HepG2 (cell line): ENCODE measurements around the gene IRF5. TPM values are rescaled to one million over a fixed set of nuclear protein-coding genes. Genes with fewer than 3 reads are reported as not detected.

Experiments used
- ATAC-seq: fragments of 200-7000 bp; cut with Tn5 transposase; 3 replicates; pipeline ENCODE4 v1.9.1; 2020; ENCODE audit warnings: mild to moderate bottlenecking, moderate library complexity
- BruUV-seq: library from RNA; stranded (reverse); fragments of 400-500 nt; replicated peaks from 2 replicates; lab custom pipeline; 2021; lab: Mats Ljungman, UMichigan
- CTCF ChIA-PET: fragments of 300-600 bp; formaldehyde crosslinking; extraction: SDS; loops from one replicate; lab custom pipeline; 2021; ENCODE audit warnings: low total read pairs, inconsistent platforms, low intra/inter-chr PET ratio; lab: Yijun Ruan, JAX
- POLR2A ChIA-PET: fragments of 350-600 bp; sonication (Branson Sonifier 250); formaldehyde crosslinking; loops from one replicate; lab custom pipeline; 2020; ENCODE audit warnings: antibody characterized with exemption, inconsistent platforms; lab: Yijun Ruan, JAX
- DNase-seq: peaks from one replicate; pipeline ENCODE4 v3.0.0-alpha.2; 2015; ENCODE audit warnings: low spot score
- FAIRE-seq: peaks from 3 replicates; lab custom pipeline; 2011; peaks lifted over from hg19 to GRCh38; lab: Jason Lieb, UNC
- H2AFZ ChIP-seq: one replicate; pipeline ENCODE4 v1.6.1; 2011; ENCODE audit warnings: low read length, inconsistent platforms
- H3K27ac ChIP-seq: fragments of 300-600 bp; 3 replicates; pipeline ENCODE4 v1.8.0; 2011; ENCODE audit warnings: mixed run types, mild to moderate bottlenecking, mixed read lengths, low read length, inconsistent platforms; ENCODE audit not compliant: insufficient read depth; ENCODE audit errors: extremely low read length
- H3K27me3 ChIP-seq, 2 experiments: fragments of 200-600 bp in 1 of 2; 2 replicates in 1 of 2; 3 replicates in 1 of 2; pipeline versions ENCODE4 v1.6.0 to v1.8.0; 2011; ENCODE audit warnings: low read length in 2 of 2, mild to moderate bottlenecking in 2 of 2, moderate library complexity in 2 of 2, inconsistent platforms in 1 of 2; ENCODE audit not compliant: insufficient read depth in 2 of 2, control insufficient read depth in 1 of 2
- H3K36me3 ChIP-seq, 2 experiments: fragments of 200-600 bp in 1 of 2; replicated peaks in 1 of 2; 2 replicates in 1 of 2; 3 replicates in 1 of 2; pipeline versions ENCODE4 v1.5.1 to v1.8.0; 2011; ENCODE audit warnings: low read length in 2 of 2, inconsistent platforms in 1 of 2; ENCODE audit not compliant: insufficient read depth in 2 of 2, control insufficient read depth in 1 of 2
- H3K4me1 ChIP-seq: 2 replicates; pipeline ENCODE4 v1.5.1; 2012; ENCODE audit warnings: low read length, inconsistent platforms; ENCODE audit not compliant: insufficient read depth
- H3K4me2 ChIP-seq: 2 replicates; pipeline ENCODE4 v1.6.0; 2011; ENCODE audit warnings: low read depth, low read length, inconsistent platforms
- H3K4me3 ChIP-seq, 3 experiments: fragments of 200-600 bp in 1 of 3; sonication (generic), shearing (Covaris generic) in 1 of 3; replicated peaks in 1 of 3; 2 replicates each; pipeline ENCODE4 v1.5.1; 2011 to 2016; ENCODE audit warnings: low read length in 3 of 3, inconsistent platforms in 2 of 3, low read depth in 2 of 3, mild to moderate bottlenecking in 2 of 3, control low read depth in 1 of 3, mixed read lengths in 1 of 3; ENCODE audit not compliant: insufficient read depth in 1 of 3
- H3K79me2 ChIP-seq: one replicate; pipeline ENCODE4 v1.6.1; 2011; ENCODE audit warnings: low read length, inconsistent platforms; ENCODE audit not compliant: insufficient read depth
- H3K9ac ChIP-seq: 2 replicates; pipeline ENCODE4 v1.6.0; 2011; ENCODE audit warnings: mild to moderate bottlenecking, low read depth, low read length, inconsistent platforms; ENCODE audit not compliant: insufficient read depth
- H3K9me3 ChIP-seq: 2 replicates; pipeline ENCODE4 v1.5.1; 2012; ENCODE audit warnings: mild to moderate bottlenecking, low read length
- H4K20me1 ChIP-seq: 2 replicates; pipeline ENCODE4 v1.6.0; 2011; ENCODE audit warnings: inconsistent platforms, mild to moderate bottlenecking, low read length, moderate library complexity; ENCODE audit not compliant: insufficient read depth
- ATF7-NPFF ChIP-seq: sonication (generic); formaldehyde crosslinking; IDR thresholded peaks from 2 replicates; pipeline ENCODE4 v1.8.1; 2023; ENCODE audit warnings: mild to moderate bottlenecking, low read depth, missing genetic modification reagents, moderate library complexity
- CSRNP1 ChIP-seq: sonication (generic); formaldehyde crosslinking; IDR thresholded peaks from 2 replicates; pipeline ENCODE4 v1.8.1; 2023; ENCODE audit warnings: mild to moderate bottlenecking, missing genetic modification reagents
- GATAD2A ChIP-seq: IDR thresholded peaks from 2 replicates; pipeline ENCODE4 v1.6.1; 2016
- HNRNPLL ChIP-seq: fragments of 200-400 bp; formaldehyde crosslinking; IDR thresholded peaks from 2 replicates; pipeline ENCODE4 v1.6.1; 2017; ENCODE audit warnings: mild to moderate bottlenecking, low read depth, low read length; ENCODE audit not compliant: poor library complexity, severe bottlenecking
- KDM5B ChIP-seq: sonication (generic); formaldehyde crosslinking; IDR thresholded peaks from 2 replicates; pipeline ENCODE4 v1.4.0; 2020; ENCODE audit warnings: missing genetic modification reagents, mild to moderate bottlenecking, borderline replicate concordance
- PRMT3 ChIP-seq: sonication (generic); formaldehyde crosslinking; IDR thresholded peaks from 2 replicates; pipeline ENCODE4 v1.8.1; 2022; ENCODE audit warnings: low read depth, mild to moderate bottlenecking, moderate library complexity, missing genetic modification reagents, borderline replicate concordance
- SAP130 ChIP-seq: IDR thresholded peaks from 2 replicates; pipeline ENCODE4 v1.6.1; 2016; ENCODE audit warnings: low read depth
- SKI ChIP-seq: fragments of 450-650 bp; IDR thresholded peaks from one replicate; pipeline ENCODE4 v1.6.1; 2018; ENCODE audit warnings: mild to moderate bottlenecking; ENCODE audit not compliant: partially characterized antibody
- ZBTB1 ChIP-seq: sonication (generic); formaldehyde crosslinking; IDR thresholded peaks from 2 replicates; pipeline ENCODE4 v1.4.0; 2020; ENCODE audit warnings: missing genetic modification reagents, borderline replicate concordance
- ZNF687 ChIP-seq: sonication (generic); formaldehyde crosslinking; IDR thresholded peaks from 2 replicates; pipeline ENCODE4 v1.5.1; 2020; ENCODE audit warnings: mild to moderate bottlenecking, missing genetic modification reagents, moderate library complexity
- ZSCAN12 ChIP-seq: sonication (generic); formaldehyde crosslinking; IDR thresholded peaks from 2 replicates; pipeline ENCODE4 v1.9.0; 2021; ENCODE audit warnings: mild to moderate bottlenecking, missing genetic modification reagents
- ZSCAN21 ChIP-seq: sonication (generic); formaldehyde crosslinking; IDR thresholded peaks from 2 replicates; pipeline ENCODE4 v1.8.0; 2022; ENCODE audit warnings: mild to moderate bottlenecking, missing genetic modification reagents, moderate library complexity, borderline replicate concordance
- WGBS: methylation state at CpG from one replicate; pipeline ENCODE4 v1.1.6; 2017; ENCODE audit warnings: low lambda C conversion rate; 5-methylcytosine and 5-hydroxymethylcytosine counted together
- in situ Hi-C: cut with HindIII; loops from 2 replicates; pipeline ENCODE4 v1.10.0; 2017; ENCODE audit warnings: low pct_unique_long_range_greater_than_20kb; ENCODE audit not compliant: extremely low pct_ligation_motif_present
- intact Hi-C: fragments of 100-400 bp; cut with micrococcal nuclease; formaldehyde crosslinking; loops from one replicate; pipeline ENCODE4 v1.10.0; 2022; ENCODE audit not compliant: unreplicated experiment
- polyA plus RNA-seq, 8 experiments: library from polyadenylated mRNA; depleted of rRNA in 3 of 8; stranded (reverse) in 7 of 8; unstranded in 1 of 8; fragments of >200 nt; fragmentation: Illumina TruSeq in 4 of 8; extraction: Trizol in 4 of 8; gene quantifications; 2 replicates each; pipeline versions ENCODE4 v1.2.1 to v1.2.3, GENCODE V29; 2011 to 2016; ENCODE audit warnings: low read depth in 4 of 8, missing spikeins in 1 of 8, mixed read lengths in 1 of 8; ENCODE audit not compliant: insufficient read depth in 1 of 8
- total RNA-seq, 5 experiments: library from RNA; depleted of rRNA; stranded (reverse); fragments of >200 nt; fragmentation: Illumina TruSeq; extraction: Trizol; gene quantifications; 2 replicates each; pipeline ENCODE4 v1.2.3, GENCODE V29; 2016; ENCODE audit warnings: low read depth in 1 of 5

The IRF5 gene
- total and polyA plus RNA-seq, 2 of the 13 experiments (the other 11 are each of a cell fraction or from before 2014, with no cell fraction given), result 2.0 to 2.9 TPM

- no TSS peak for BruUV-seq
- no peaks in the 10 kb centered on the region for H3K79me2 ChIP-seq
- H3K36me3 ChIP-seq, result no peaks in the 10 kb centered on the region
- FAIRE-seq (no peak), DNase-seq (no peak), ATAC-seq (no peak)
- H3K9ac ChIP-seq, result no peak overlapping the region
- WGBS, result 41% methylated on average over 14 of the region's 17 CpGs
- peak overlapping the region; percentile 56 to 75 (median 57); a peak in 4 of 6 replicates for H3K4me3 ChIP-seq
- H3K9me3 ChIP-seq, result no peaks in the 10 kb centered on the region
- in situ Hi-C loops, result no loop called here
- intact Hi-C loops, result loop anchor here (2.0 kb wide), 1 partner anchor 32 kb away; no protein-coding TSS in a partner anchor
- no peak overlapping the region for H2AFZ ChIP-seq
- peak overlapping the region; percentile 92 for H3K4me2 ChIP-seq
- CTCF ChIA-PET, result no interaction called here
- POLR2A ChIA-PET, result no interaction called here
- peaks cover 79% of the 10 kb centered on the region for H3K4me1 ChIP-seq
- H3K27me3 ChIP-seq, result peaks cover 1 to 35% of the 10 kb centered on the region in 2 experiments
- no peak overlapping the region for H3K27ac ChIP-seq
- TF ChIP-seq KDM5B (CRISPR knock-in tag), result 0 out of 2 replicates have a peak, but pooled peaks have one; percentile 7
- TF ChIP-seq ZSCAN12, result no peak
- no peak for TF ChIP-seq PRMT3 (CRISPR knock-in tag)
- TF ChIP-seq ZSCAN21 (CRISPR knock-in tag), result 0 out of 2 replicates have a peak, but pooled peaks have one; percentile 13
- TF ChIP-seq HNRNPLL, result peak; percentile 7
- H4K20me1 ChIP-seq, result no peaks in the 10 kb centered on the region
These were observed 468 bp upstream of the IRF5 start for GRCh38 chr7:128937271-128937646.

GRCh38 chr7:128938544-128939074 lies 882 bp downstream of the IRF5 start:
- WGBS, result 3% methylated on average over 23 of the region's 30 CpGs
- ChIA-PET POLR2A (no interaction called here), CTCF (no interaction called here)
- intact Hi-C loops (no loop called here), in situ Hi-C loops (no loop called here)
- Histone ChIP-seq H3K4me3 (peak overlapping the region; percentile 56 to 75 (median 57)), H3K9ac (no peak overlapping the region), H2AFZ (no peak overlapping the region), H3K36me3 (no peaks in the 10 kb centered on the region), H3K79me2 (no peaks in the 10 kb centered on the region), H3K27me3 (peaks cover 1 to 22% of the 10 kb centered on the region in 2 experiments; a peak in 4 of 5 replicates), H4K20me1 (no peaks in the 10 kb centered on the region), H3K4me1 (peaks cover 70% of the 10 kb centered on the region), H3K4me2 (peak overlapping the region; percentile 92), H3K9me3 (no peaks in the 10 kb centered on the region), H3K27ac (no peak overlapping the region)
- no peak for DNase-seq
- no peak for FAIRE-seq
- BruUV-seq, result no TSS peak
- peak; percentile 9 for ATAC-seq
- 0 out of 2 replicates have a peak, but pooled peaks have one; percentile 8 for TF ChIP-seq ATF7-NPFF
- 0 out of 2 replicates have a peak, but pooled peaks have one; percentile 10 for TF ChIP-seq SAP130 (CRISPR knock-in tag)
- 0 out of 2 replicates have a peak, but pooled peaks have one; percentile 17 for TF ChIP-seq GATAD2A (CRISPR knock-in tag)
- no peak for TF ChIP-seq CSRNP1 (CRISPR knock-in tag)
- no peak for TF ChIP-seq ZBTB1
- TF ChIP-seq SKI, result no peak
- peak; percentile 21; the same call in 1 of the 2 replicates for TF ChIP-seq ZNF687 (CRISPR knock-in tag)
